Measurements from ENCODE around the gene DNAJB2. TPM values are rescaled to one million over a fixed set of nuclear protein-coding genes. Genes with fewer than 3 reads are reported as not detected.
"Not testable (repeated sequence)": the region's sequence is repeated elsewhere in the genome, so short reads cannot be mapped to it uniquely, and the experiment has no call there.

Gene DNAJB2
- total RNA-seq, 1 donor from 2014 or later: 34.0 TPM

GRCh38 chr2:219254590-219255201, 24.5 kb upstream of the DNAJB2 start:
- intact Hi-C loops (cut with micrococcal nuclease): no loop called here

DNA sequence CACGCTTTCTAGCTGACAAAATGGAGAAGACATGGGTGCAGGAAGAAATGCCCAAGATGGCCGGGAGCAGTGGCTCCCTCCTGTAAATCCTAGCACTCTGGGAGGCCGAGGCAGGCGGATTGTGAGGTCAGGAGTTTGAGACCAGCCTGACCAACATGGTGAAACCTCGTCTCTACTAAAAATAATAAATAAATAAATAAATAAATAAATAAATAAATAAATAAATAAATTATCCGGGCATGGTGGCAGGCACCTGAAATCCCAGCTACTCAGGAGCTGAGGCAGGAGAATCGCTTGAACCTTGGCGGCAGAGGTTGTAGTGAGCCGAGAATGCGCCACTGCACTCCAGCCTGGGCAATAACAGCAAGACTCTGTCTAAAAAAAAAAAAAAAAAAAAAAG, 20.2 kb upstream of the DNAJB2 start:
- intact Hi-C loops (cut with micrococcal nuclease): not testable (repeated sequence)

- intact Hi-C loops (cut with micrococcal nuclease): no loop called here
These were observed 17.9 kb upstream of the DNAJB2 start for GRCh38 chr2:219261024-219261855.

GRCh38 chr2:219266232-219266631, 12.9 kb upstream of the DNAJB2 start:
- intact Hi-C loops (cut with micrococcal nuclease): no loop called here

DNA sequence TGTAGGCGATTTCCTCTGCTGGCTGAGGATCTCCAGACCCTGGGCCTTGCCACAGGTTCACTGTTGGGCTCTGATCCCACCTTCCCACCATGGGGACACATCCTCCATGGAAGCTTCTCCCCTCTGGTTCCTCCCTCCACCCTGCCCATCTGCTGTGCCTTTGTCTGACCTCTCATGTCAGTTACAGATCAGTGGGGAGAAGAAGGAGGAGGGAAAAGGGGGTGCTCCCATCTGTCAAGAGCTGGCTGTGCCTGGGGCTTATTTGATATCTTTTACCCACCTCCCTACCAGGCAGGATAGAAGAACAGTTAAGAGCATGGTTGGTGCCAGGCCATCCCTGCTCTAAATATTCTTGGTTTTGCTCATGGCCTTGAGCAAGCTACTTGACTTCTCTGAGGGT, 12.3 kb upstream of the DNAJB2 start:
- intact Hi-C loops (cut with micrococcal nuclease): no loop called here

DNA sequence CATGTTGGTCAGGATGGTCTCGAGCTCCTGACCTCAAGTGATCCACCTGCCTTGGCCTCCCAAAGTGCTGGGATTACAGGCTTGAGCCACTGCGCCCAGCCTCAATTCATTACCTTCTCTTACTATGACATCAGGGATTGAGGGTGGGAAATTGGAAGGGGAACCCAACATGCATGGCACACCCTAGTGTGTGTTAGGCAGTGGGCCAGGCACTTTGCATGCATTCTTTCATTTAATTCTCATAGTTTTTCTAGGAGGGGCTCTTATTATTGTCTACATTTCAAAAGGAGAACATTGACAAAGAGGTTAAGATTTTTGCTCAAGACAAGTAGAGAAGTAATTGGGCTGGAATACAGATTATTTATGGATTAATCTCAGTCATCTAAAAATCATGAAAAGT, 10.9 kb upstream of the DNAJB2 start:
- intact Hi-C loops (cut with micrococcal nuclease): no loop called here

DNA sequence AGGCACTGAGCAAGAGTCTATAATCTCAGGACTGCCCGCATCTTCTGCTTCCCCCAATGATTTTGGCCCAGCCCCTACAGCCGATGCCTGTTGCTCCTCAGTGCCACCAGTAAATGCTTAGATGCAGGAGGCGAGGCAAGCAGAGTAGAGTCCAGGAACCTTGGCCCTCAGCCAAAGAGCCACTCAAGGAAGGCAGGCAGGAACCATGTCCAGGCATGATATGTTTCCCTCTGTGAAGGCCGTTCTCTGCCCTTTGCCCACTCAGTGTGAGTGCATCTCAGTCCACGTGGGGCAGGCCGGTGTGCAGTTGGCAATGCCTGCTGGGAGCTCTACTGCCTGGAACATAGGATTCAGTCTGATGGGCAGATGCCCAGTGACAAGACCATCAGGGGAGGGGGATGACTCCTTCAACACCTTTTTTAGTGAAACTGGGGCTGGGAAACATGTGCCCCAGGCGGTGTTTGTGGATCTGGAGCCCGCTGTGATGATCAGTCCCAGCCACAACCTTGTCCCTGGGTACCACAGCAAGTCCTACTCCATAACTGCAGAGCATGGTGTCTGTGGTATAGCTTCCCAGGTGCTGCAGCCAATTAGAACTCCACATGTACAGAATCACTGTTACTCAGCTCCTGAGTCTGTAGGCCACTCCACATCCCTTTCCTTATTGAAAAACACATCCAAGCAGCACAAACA, 9.7 kb upstream of the DNAJB2 start:
- intact Hi-C loops (cut with micrococcal nuclease): loop anchor here (10.0 kb wide), 1 partner anchor 225 kb away; the partner anchor contains the start of gene GMPPA

GRCh38 chr2:219270055-219270372, 9.2 kb upstream of the DNAJB2 start:
- intact Hi-C loops (cut with micrococcal nuclease): loop anchor here (10.0 kb wide), 1 partner anchor 225 kb away; the partner anchor contains the start of gene GMPPA

GRCh38 chr2:219271021-219271420, 8.1 kb upstream of the DNAJB2 start:
- intact Hi-C loops (cut with micrococcal nuclease): loop anchor here (10.0 kb wide), 1 partner anchor 224 kb away; the partner anchor contains the start of gene GMPPA

DNA sequence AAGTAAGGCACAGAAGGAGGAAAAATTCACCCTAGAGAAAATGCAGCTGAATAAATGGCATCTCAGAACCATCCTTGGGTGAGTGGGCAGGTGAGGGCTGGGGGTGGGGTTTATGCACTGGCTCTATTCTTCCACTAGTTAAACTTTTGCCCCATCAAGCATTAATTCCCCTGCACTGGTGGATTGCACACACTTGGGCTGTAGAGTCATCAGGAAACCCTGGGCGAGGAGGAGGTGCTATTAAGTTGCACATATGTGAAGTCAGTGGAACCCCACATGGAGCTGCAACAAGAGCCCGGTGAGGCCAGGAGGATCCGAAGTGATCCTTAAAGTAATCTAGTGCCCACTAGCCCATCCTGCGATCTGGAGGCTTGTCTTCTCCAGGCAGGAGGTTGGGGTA, 6.8 kb upstream of the DNAJB2 start:
- intact Hi-C loops (cut with micrococcal nuclease): loop anchor here (10.0 kb wide), 1 partner anchor 222 kb away; the partner anchor contains the start of gene GMPPA

DNA sequence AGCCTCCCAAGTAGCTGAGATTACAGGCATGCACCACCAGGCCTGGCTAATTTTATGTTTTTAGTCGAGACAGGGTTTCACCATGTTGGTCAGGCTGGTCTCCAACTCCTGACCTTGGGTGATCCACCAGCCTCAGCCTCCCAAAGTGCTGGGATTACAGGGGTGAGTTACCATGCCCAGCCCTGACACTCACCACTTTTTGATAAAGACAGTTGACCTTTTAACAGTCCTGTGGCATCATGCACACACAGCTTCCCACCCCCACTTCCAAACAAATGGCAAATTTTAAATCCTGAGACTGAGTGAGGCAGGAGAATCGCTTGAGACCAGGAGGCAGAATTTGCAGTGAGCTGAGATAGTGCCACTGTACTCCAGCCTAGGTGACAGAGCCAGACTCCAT, 6.2 kb upstream of the DNAJB2 start:
- intact Hi-C loops (cut with micrococcal nuclease): loop anchor here (10.0 kb wide), 1 partner anchor 222 kb away; the partner anchor contains the start of gene GMPPA

DNA sequence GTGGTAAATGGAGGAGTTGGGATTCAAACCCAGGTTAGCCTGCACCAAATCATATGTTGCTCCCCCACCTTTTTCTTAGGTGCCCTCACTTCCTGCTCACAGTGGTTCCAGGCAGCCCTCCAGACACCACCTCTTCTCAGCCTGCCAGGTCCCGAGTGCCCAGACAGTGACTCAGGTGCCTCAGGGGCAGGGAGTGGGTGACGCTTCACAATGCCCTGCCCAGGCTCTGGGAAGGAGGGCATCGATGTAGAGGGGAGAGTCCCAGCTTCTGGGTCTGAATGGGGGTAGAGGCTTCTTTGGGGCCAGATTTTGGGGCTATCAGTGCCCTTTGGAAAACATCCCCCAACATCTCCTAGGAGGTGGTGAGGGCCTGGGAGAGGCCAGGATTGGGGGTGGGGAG, 5.2 kb upstream of the DNAJB2 start:
- intact Hi-C loops (cut with micrococcal nuclease): loop anchor here (10.0 kb wide), 1 partner anchor 221 kb away; the partner anchor contains the start of gene GMPPA

- intact Hi-C loops (cut with micrococcal nuclease): loop anchor here (10.0 kb wide), 1 partner anchor 220 kb away; the partner anchor contains the start of gene GMPPA
These were observed 4.7 kb upstream of the DNAJB2 start for GRCh38 chr2:219274361-219274921.

DNA sequence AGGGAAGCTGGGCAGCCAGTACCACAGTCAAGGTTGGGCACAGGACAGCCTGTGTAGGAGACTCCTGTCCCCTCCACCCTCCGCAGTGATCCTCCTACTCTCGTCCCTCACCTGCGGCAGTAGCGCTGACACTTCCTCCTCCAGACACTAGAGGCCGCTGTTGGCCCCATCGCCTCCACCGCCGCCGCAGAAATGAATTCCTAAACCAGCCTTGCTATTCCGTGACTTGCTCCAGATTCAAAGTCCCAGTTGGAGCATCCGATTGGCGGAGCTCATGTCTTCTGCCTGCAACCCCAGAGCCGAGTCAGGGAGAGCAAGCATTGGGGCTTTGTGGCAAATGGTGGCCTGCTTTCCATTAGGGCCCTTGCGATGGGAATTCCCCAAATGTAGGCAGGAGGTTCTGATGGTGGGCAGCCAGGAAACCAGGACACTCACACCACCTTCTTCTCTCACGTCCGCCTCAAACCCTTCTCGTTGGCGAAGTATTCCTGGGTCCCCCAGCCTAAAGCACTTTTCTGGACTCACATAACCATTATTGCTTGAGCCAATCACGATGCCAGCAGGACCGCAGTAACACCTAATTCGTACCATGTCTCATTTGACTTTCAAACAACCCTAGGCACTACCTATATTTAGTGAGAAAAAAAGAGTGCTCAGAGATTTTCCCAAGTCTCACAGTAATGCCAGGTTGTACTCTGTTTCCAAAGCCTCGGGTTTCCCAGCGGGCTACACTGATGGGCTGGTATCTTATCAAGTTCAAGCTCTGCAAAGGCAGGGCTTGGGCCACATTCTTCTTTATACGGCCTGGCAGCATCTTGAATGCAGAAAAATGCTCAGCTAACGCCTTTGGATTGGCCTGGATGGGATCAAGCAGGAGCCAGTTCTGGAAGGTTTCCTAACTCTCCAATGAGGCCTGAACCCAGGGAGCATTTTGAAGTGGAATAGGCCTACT, 1.2 kb upstream of the DNAJB2 start:
- intact Hi-C loops (cut with micrococcal nuclease): loop anchor here (10.0 kb wide), 1 partner anchor 217 kb away; the partner anchor contains the start of gene GMPPA

DNA sequence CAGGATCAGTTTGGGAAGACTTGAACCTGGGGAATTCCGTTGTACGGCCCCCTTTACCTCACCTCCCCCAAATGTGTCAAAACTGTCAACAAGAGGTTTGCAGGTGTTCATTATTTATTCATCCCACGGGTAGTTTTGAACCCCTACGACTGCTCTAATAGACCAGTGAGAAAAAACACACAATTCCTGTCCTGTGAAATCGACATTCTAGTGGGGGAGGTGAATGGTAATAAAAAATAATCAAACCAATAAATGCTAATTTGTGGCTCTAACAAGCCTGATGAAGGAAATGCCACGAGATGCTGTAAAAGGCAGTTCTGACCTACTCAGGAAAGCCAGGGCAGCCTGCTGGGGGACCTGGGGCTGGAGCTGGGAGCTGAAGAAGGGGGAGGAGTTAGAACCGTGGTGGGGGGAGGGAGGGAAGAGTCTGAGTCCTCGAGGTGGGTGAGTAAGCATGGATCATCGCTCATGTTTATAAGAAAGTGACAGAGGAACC, 463 bp upstream of the DNAJB2 start:
- intact Hi-C loops (cut with micrococcal nuclease): loop anchor here (1.0 to 10.0 kb wide), 11 partner anchors 17 to 1008 kb away; partner anchors contain the start of genes AAMP, ABCB6, ANKZF1 and ATG9A

GRCh38 chr2:219279916-219280516, 850 bp downstream of the DNAJB2 start:
- intact Hi-C loops (cut with micrococcal nuclease): loop anchor here (1.0 to 10.0 kb wide), 11 partner anchors 15 to 1010 kb away; partner anchors contain the start of genes AAMP, ABCB6, ANKZF1 and ATG9A

- intact Hi-C loops (cut with micrococcal nuclease): no loop called here
These were observed 1.5 kb downstream of the DNAJB2 start for GRCh38 chr2:219280651-219281050.

DNA sequence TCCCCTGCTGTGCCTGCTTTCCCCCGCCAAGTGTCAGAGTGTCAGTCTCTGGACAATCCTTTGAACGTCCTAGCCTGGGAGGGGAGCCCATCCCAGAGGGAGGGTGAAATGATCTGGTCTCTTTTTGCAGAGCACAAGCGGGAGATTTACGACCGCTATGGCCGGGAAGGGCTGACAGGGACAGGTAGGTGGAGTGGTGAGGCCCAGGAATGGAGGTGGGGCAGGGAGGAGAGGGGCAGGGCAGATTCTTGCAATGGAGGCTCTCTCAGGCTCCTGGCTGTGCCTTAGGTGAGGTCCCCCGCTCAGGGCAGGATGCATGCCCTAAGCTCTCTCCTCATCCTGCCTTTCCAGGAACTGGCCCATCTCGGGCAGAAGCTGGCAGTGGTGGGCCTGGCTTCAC, 2.4 kb downstream of the DNAJB2 start:
- intact Hi-C loops (cut with micrococcal nuclease): no loop called here

- intact Hi-C loops (cut with micrococcal nuclease): no loop called here
These were observed 3.2 kb downstream of the DNAJB2 start for GRCh38 chr2:219282375-219282774.

All from T-helper 2 cell treated with Interferon-gamma antibody and Interleukin-4, amounts not matched to agents 100 ng/mL and 5 ng/mL, for 36 hours (primary cell).